Transverse colon (tissue), 4 donors: ENCODE results near the gene STK40.

ENCODE experiments used
- CTCF ChIP-seq, 5 experiments: fragments of 200-600 bp in 3 of 5; fragments of 450-650 bp in 2 of 5; sonication (generic) in 3 of 5; IDR thresholded peaks; 1 replicate in 2 of 5; 2 replicates in 3 of 5; pipeline ENCODE4 v1.5.1; 2016 to 2017; ENCODE audit warnings: antibody characterized with exemption in 5 of 5, inconsistent platforms in 3 of 5, mild to moderate bottlenecking in 2 of 5, moderate library complexity in 1 of 5
- POLR2AphosphoS5 ChIP-seq, 3 donors: sonication (generic); formaldehyde crosslinking; IDR thresholded peaks; one replicate each; pipeline ENCODE4 v1.6.1; 2016; ENCODE audit warnings: antibody characterized with exemption in 3 of 3

- TF ChIP-seq CTCF (IDR thresholded peaks at IDR 0.05) (no peak), POLR2AphosphoS5 (IDR thresholded peaks at IDR 0.05) (no peak)
Measured at GRCh38 chr1:36402504-36402890, 16.8 kb upstream of the STK40 start.
